HG03439 (cell line): Measurements from ENCODE around the gene BPIFA2.

Experiments used
- ATAC-seq: cut with Tn5 transposase; IDR thresholded peaks from one replicate; pipeline ENCODE4 v1.9.1; 2021; ENCODE audit warnings: mild to moderate bottlenecking, moderate library complexity; ENCODE audit not compliant: unreplicated experiment

The BPIFA2 gene

GRCh38 chr20:33191955-33192354 lies 24.0 kb downstream of the BPIFA2 start:
- no peak for ATAC-seq

- ATAC-seq: no peak
These were observed 25.0 kb downstream of the BPIFA2 start for GRCh38 chr20:33192912-33193501.

GRCh38 chr20:33199026-33199425 lies 31.1 kb downstream of the BPIFA2 start:
- no peak for ATAC-seq

- ATAC-seq: no peak
These were observed 34.5 kb downstream of the BPIFA2 start for GRCh38 chr20:33202451-33202850.

- no peak for ATAC-seq
These were observed 35.5 kb downstream of the BPIFA2 start for GRCh38 chr20:33203444-33203843.

- ATAC-seq: no peak
These were observed 41.8 kb downstream of the BPIFA2 start for GRCh38 chr20:33209789-33210188.

- ATAC-seq: no peak
These were observed 42.4 kb downstream of the BPIFA2 start for GRCh38 chr20:33210371-33210770.

GRCh38 chr20:33211817-33212424 lies 44.0 kb downstream of the BPIFA2 start:
- no peak for ATAC-seq

GRCh38 chr20:33217052-33217451 lies 49.1 kb downstream of the BPIFA2 start, which contains the start of gene BPIFA3:
Gene BPIFA3, plus strand, starts transcription at chr20:33217352. Its CDS starts 185 bp downstream, at chr20:33217537.
- no peak for ATAC-seq

- no peak for ATAC-seq
These were observed 56.4 kb downstream of the BPIFA2 start for GRCh38 chr20:33224399-33224798.

GRCh38 chr20:33229843-33230242 lies 61.9 kb downstream of the BPIFA2 start:
- ATAC-seq: no peak
